GM10266 (cell line): Measurements from ENCODE around the gene ZNF646.

Experiments used
- DNase-seq: peaks from one replicate; pipeline ENCODE4 v3.0.0; 2012; ENCODE audit errors: extremely low spot score
- CTCF ChIP-seq: IDR thresholded peaks from 2 replicates; pipeline ENCODE4 v1.5.1; 2012; ENCODE audit warnings: mild to moderate bottlenecking, low read depth; ENCODE audit not compliant: control insufficient read depth, insufficient read depth; ENCODE audit errors: missing control alignments

The ZNF646 gene

GRCh38 chr16:31080035-31080629 is 5.9 kb downstream of the ZNF646 start:
- DNase-seq: no peak
- no peak for TF ChIP-seq CTCF

GRCh38 chr16:31080756-31081419 is 6.7 kb downstream of the ZNF646 start:
- no peak for DNase-seq
- TF ChIP-seq CTCF: no peak

GRCh38 chr16:31081428-31082351 is 7.5 kb downstream of the ZNF646 start:
- no peak for TF ChIP-seq CTCF
- DNase-seq: no peak

GRCh38 chr16:31082368-31083045 is 8.3 kb downstream of the ZNF646 start:
- no peak for DNase-seq
- TF ChIP-seq CTCF: no peak

GRCh38 chr16:31083081-31083480 is 8.9 kb downstream of the ZNF646 start:
- no peak for DNase-seq
- TF ChIP-seq CTCF: no peak

- TF ChIP-seq CTCF: no peak
- no peak for DNase-seq
These were observed 9.3 kb downstream of the ZNF646 start for GRCh38 chr16:31083556-31083955.
